Renal cortical epithelial cell (primary cell): ENCODE measurements around the gene MBP. TPM values are rescaled to one million over a fixed set of nuclear protein-coding genes. Genes with fewer than 3 reads are reported as not detected.
"Not testable (repeated sequence)": the region's sequence is repeated elsewhere in the genome, so short reads cannot be mapped to it uniquely, and the experiment has no call there.

Experiments used
- DNase-seq: peaks from one replicate; pipeline ENCODE4 v3.0.0-alpha.2; 2011; ENCODE audit warnings: low read depth
- total RNA-seq: library from RNA; depleted of rRNA; stranded (reverse); fragments of >200 nt; gene quantifications from 2 replicates; pipeline ENCODE4 v1.2.3, GENCODE V29; 2014

MBP gene
- total RNA-seq, 1 donor from 2014 or later = 28.8 TPM

- DNase-seq = not testable (repeated sequence)
Observed at GRCh38 chr18:76944346-76944745, 188.2 kb downstream of the MBP start.

- no peak for DNase-seq
Observed at GRCh38 chr18:76943542-76944339, 188.8 kb downstream of the MBP start.

GRCh38 chr18:76941284-76941683 is 191.3 kb downstream of the MBP start:
- no peak for DNase-seq

- no peak for DNase-seq
Observed at GRCh38 chr18:76938619-76939018, 194.0 kb downstream of the MBP start.

GRCh38 chr18:76937597-76937996 is 195.0 kb downstream of the MBP start:
- DNase-seq = no peak

- no peak for DNase-seq
Observed at GRCh38 chr18:76936877-76937276, 195.7 kb downstream of the MBP start.

GRCh38 chr18:76935722-76936337 is 196.8 kb downstream of the MBP start:
- DNase-seq = no peak

- no peak for DNase-seq
Observed at GRCh38 chr18:76932026-76932819, 200.4 kb downstream of the MBP start.

GRCh38 chr18:76931171-76931570 is 201.4 kb downstream of the MBP start:
- no peak for DNase-seq

Other genes starting within 250 kb of the MBP start
- gene GALR1, start 117.1 kb upstream of the MBP start, total RNA-seq = not detected in 2 replicates